GM12878 (cell line): ENCODE results near the gene C1QTNF8. TPM values are rescaled to one million over a fixed set of nuclear protein-coding genes. Genes with fewer than 3 reads are reported as not detected.

ENCODE experiments used
- ATAC-seq: fragments of 200-7000 bp; cut with Tn5 transposase; 3 replicates; pipeline ENCODE4 v1.9.1; 2020; ENCODE audit warnings: mild to moderate bottlenecking, moderate library complexity
- BruUV-seq: library from RNA; stranded (reverse); fragments of 400-500 nt; replicated peaks from 2 replicates; lab custom pipeline; 2021; lab: Mats Ljungman, UMichigan
- CTCF ChIA-PET: fragments of 300-600 bp; sonication (Branson Sonifier 250); formaldehyde crosslinking; extraction: SDS; loops from one replicate; lab custom pipeline; 2021; ENCODE audit warnings: inconsistent platforms; lab: Yijun Ruan, JAX
- POLR2A ChIA-PET: fragments of 350-600 bp; formaldehyde crosslinking; extraction: SDS; loops from one replicate; lab custom pipeline; 2021; ENCODE audit warnings: inconsistent platforms; lab: Charles Lee
- RAD21 ChIA-PET: fragments of 300-600 bp; sonication (Branson Sonifier 250); formaldehyde crosslinking; loops from one replicate; lab custom pipeline; 2023; ENCODE audit warnings: antibody characterized with exemption; ENCODE audit not compliant: unreplicated experiment; lab: Charles Lee
- SMC1A ChIA-PET: fragments of 300-600 bp; sonication (Branson Sonifier 250); formaldehyde crosslinking; loops from one replicate; lab custom pipeline; 2023; ENCODE audit not compliant: unreplicated experiment, uncharacterized antibody; lab: Charles Lee
- DNase-seq: peaks from one replicate; pipeline ENCODE4 v3.0.0-alpha.2; 2011; ENCODE audit warnings: low read depth, low spot score
- FAIRE-seq: peaks from 3 replicates; lab custom pipeline; 2011; peaks lifted over from hg19 to GRCh38; lab: Jason Lieb, UNC
- H2AFZ ChIP-seq: 2 replicates; pipeline ENCODE4 v1.6.0; 2011; ENCODE audit warnings: low read depth, low read length, control low read depth; ENCODE audit not compliant: control insufficient read depth
- H3K27ac ChIP-seq: 2 replicates; pipeline ENCODE4 v1.5.1; 2011; ENCODE audit warnings: control low read depth; ENCODE audit not compliant: control insufficient read depth, insufficient read depth
- H3K27me3 ChIP-seq, 2 experiments: replicated peaks in 1 of 2; 2 replicates each; pipeline versions ENCODE4 v1.6.0 to v1.6.1; 2011; ENCODE audit warnings: low read length in 1 of 2; ENCODE audit not compliant: control insufficient read depth in 2 of 2, insufficient read depth in 2 of 2
- H3K36me3 ChIP-seq, 2 experiments: 2 replicates each; pipeline ENCODE4 v1.5.1; 2011; ENCODE audit warnings: low read length in 1 of 2; ENCODE audit not compliant: control insufficient read depth in 2 of 2, insufficient read depth in 2 of 2
- H3K4me1 ChIP-seq: 2 replicates; pipeline ENCODE4 v1.6.1; 2011; ENCODE audit warnings: mild to moderate bottlenecking, low read length, moderate library complexity, mixed read lengths; ENCODE audit not compliant: control insufficient read depth, insufficient read depth
- H3K4me2 ChIP-seq: 2 replicates; pipeline ENCODE4 v1.6.0; 2011; ENCODE audit warnings: control low read depth; ENCODE audit not compliant: control insufficient read depth, insufficient read depth
- H3K4me3 ChIP-seq: fragments of 200-600 bp; sonication (generic); 2 replicates; pipeline ENCODE4 v1.5.1; 2016
- H3K79me2 ChIP-seq: 2 replicates; pipeline ENCODE4 v1.6.0; 2011; ENCODE audit warnings: low read length; ENCODE audit not compliant: control insufficient read depth, insufficient read depth
- H3K9ac ChIP-seq: 2 replicates; pipeline ENCODE4 v1.8.0; 2011; ENCODE audit warnings: low read length, control low read depth, mixed read lengths; ENCODE audit not compliant: control insufficient read depth, insufficient read depth
- H3K9me3 ChIP-seq: replicated peaks from 3 replicates; pipeline ENCODE4 v1.5.1; 2011; ENCODE audit warnings: mild to moderate bottlenecking, low read length; ENCODE audit not compliant: control insufficient read depth, insufficient read depth
- H4K20me1 ChIP-seq: 2 replicates; pipeline ENCODE4 v1.6.0; 2011; ENCODE audit not compliant: control insufficient read depth, insufficient read depth
- HDGF ChIP-seq: fragments of 450-650 bp; IDR thresholded peaks from 2 replicates; pipeline ENCODE4 v1.6.1; 2016; ENCODE audit warnings: antibody characterized with exemption
- NFYA ChIP-seq: IDR thresholded peaks from 2 replicates; pipeline ENCODE4 v1.6.1; 2011; ENCODE audit warnings: low read depth, mild to moderate bottlenecking, low read length, improper control_type of control experiment, borderline replicate concordance
- SMARCA5 ChIP-seq: fragments of 450-650 bp; IDR thresholded peaks from 2 replicates; pipeline ENCODE4 v1.6.1; 2017; ENCODE audit warnings: mild to moderate bottlenecking
- ZNF207 ChIP-seq: fragments of 450-650 bp; IDR thresholded peaks from 2 replicates; pipeline ENCODE4 v1.6.1; 2014; ENCODE audit warnings: antibody characterized with exemption, mild to moderate bottlenecking, borderline replicate concordance
- WGBS: methylation state at CpG from one replicate; pipeline ENCODE4 v1.1.6; 2016; ENCODE audit warnings: low lambda C conversion rate; ENCODE audit not compliant: insufficient replicate concordance, insufficient coverage; ENCODE audit errors: missing lambda C conversion rate; 5-methylcytosine and 5-hydroxymethylcytosine counted together
- in situ Hi-C: fragments of 300-500 bp; cut with MboI; formaldehyde crosslinking; loops from 9 replicates; pipeline ENCODE4 v1.14.3; 2018; ENCODE audit warnings: mixed read lengths
- intact Hi-C: fragments of 100-400 bp; cut with micrococcal nuclease; formaldehyde crosslinking; loops from one replicate; pipeline ENCODE4 v1.14.2; 2022; ENCODE audit not compliant: unreplicated experiment
- polyA plus RNA-seq, 11 experiments: library from polyadenylated mRNA; depleted of rRNA in 4 of 11; unstranded in 6 of 11; stranded (reverse) in 5 of 11; fragments of >200 nt; fragmentation: Nextera tagmentation in 4 of 11; fragmentation: Illumina TruSeq in 1 of 11; extraction: Ambion mirVana in 4 of 11; extraction: Trizol in 1 of 11; gene quantifications; 1 replicate in 1 of 11; 2 replicates in 10 of 11; pipeline versions ENCODE4 v1.2.1 to v1.2.3, GENCODE V29; 2011 to 2016; ENCODE audit warnings: inconsistent platforms in 2 of 11, missing spikeins in 2 of 11, low read depth in 1 of 11
- total RNA-seq, 4 experiments: library from RNA; depleted of rRNA in 3 of 4; stranded (reverse); fragments of >200 nt in 3 of 4; fragmentation: Illumina TruSeq in 1 of 4; extraction: Trizol in 1 of 4; gene quantifications; 2 replicates each; pipeline versions ENCODE4 v1.2.1 to v1.2.3, GENCODE V29; 2013 to 2021

Gene C1QTNF8
- total and polyA plus RNA-seq, 10 of the 15 experiments (the other 5 are each of a cell fraction or from before 2014, with no cell fraction given) = not detected

DNA sequence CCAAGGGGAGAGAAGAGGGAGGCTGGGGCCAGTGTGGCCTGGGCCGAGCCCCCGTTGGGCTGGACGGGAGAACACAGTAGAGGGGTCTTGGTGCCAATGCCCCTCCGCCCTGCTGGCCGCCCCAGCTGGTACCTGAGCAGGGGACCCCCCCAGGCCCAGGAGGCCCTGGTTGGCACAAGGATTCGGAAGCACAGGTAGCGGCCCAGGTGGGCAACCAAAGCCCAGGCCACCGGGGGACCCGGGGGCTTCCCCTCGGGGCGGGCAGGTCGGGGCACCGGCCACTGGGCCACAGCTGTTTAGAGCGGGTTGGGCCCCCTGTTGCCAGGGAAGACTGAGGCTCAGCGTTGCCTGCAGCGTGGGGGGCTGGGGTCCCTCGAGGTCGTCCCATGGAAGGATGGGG lies 28.2 kb upstream of the C1QTNF8 start:
- ATAC-seq (no peak), DNase-seq (no peak), FAIRE-seq (no peak)
- ChIA-PET SMC1A (no interaction called here), RAD21 (no interaction called here), CTCF (no interaction called here), POLR2A (interaction anchor here (0.6 kb wide), 1 partner anchor 581 kb away, joined by 3 read pairs; no protein-coding TSS in a partner anchor)
- no peak overlapping the region for H2AFZ ChIP-seq
- H3K36me3 ChIP-seq = no peaks in the 10 kb centered on the region
- H3K4me2 ChIP-seq = no peak overlapping the region
- no peaks in the 10 kb centered on the region for H3K27me3 ChIP-seq
- WGBS = 41% methylated on average over 17 of the region's 18 CpGs
- no peak for TF ChIP-seq NFYA
- H3K9me3 ChIP-seq = no peaks in the 10 kb centered on the region
- no peak overlapping the region for H3K4me3 ChIP-seq
- H3K4me1 ChIP-seq = no peaks in the 10 kb centered on the region
- BruUV-seq = no TSS peak
- intact Hi-C loops = no loop called here
- in situ Hi-C loops = loop anchor here (10.0 kb wide), 1 partner anchor 59 kb away; no protein-coding TSS in a partner anchor
- no peak overlapping the region for H3K27ac ChIP-seq
- H4K20me1 ChIP-seq = no peaks in the 10 kb centered on the region
- H3K9ac ChIP-seq = no peak overlapping the region
- H3K79me2 ChIP-seq = no peaks in the 10 kb centered on the region

DNA sequence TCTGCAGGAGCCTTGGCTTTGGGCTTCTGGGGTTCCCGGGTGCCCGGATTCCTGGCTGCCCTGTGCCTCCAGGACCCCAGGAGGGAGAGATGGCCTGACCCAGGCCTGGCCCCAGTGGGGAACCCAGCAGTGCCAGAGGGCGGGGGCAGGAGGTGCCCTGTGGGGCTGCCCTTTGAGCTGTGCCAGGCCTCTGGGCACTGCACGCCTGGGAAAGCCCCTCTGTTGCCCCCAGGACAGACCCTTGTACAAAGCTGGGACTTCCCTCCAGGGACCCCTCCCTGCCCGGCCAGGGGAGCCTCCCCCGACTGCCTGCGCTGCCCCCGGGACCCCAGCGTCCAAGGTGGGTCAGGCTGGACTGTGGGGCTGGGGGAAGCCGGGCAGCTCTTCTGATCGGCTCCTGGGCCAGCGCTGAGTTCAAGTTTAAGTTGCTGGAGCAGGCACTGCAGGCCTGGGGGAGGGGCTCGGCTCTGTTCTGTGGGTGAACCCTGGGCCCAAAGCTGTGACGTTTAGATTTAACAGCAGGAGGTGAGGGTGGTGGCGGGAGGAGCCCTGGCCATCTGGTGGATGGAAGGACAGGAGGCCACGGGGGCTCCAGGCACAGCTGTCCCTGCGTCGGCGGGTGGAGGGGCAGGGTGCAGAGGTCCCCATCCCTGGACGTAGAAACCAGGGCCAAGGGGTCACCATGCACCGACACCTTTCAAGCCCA lies 27.6 kb upstream of the C1QTNF8 start:
- POLR2A ChIA-PET = no interaction called here
- Histone ChIP-seq H3K27ac (no peak overlapping the region), H3K27me3 (no peaks in the 10 kb centered on the region), H3K9me3 (no peaks in the 10 kb centered on the region), H3K4me1 (no peaks in the 10 kb centered on the region), H3K4me3 (no peak overlapping the region), H4K20me1 (no peaks in the 10 kb centered on the region), H3K4me2 (no peak overlapping the region), H3K36me3 (no peaks in the 10 kb centered on the region), H2AFZ (no peak overlapping the region), H3K9ac (no peak overlapping the region), H3K79me2 (no peaks in the 10 kb centered on the region)
- FAIRE-seq (no peak), DNase-seq (no peak), ATAC-seq (no peak)
- TF ChIP-seq ZNF207 (no peak), SMARCA5 (no peak), HDGF (no peak)
- in situ Hi-C loops = loop anchor here (10.0 kb wide), 1 partner anchor 59 kb away; no protein-coding TSS in a partner anchor
- intact Hi-C loops = no loop called here
- no TSS peak for BruUV-seq
- RAD21 ChIA-PET = no interaction called here
- SMC1A ChIA-PET = no interaction called here
- WGBS = 35% methylated on average over 17 of the region's 21 CpGs
- CTCF ChIA-PET = no interaction called here
